Measurements from ENCODE around the gene SPACA6.

Gene SPACA6

DNA sequence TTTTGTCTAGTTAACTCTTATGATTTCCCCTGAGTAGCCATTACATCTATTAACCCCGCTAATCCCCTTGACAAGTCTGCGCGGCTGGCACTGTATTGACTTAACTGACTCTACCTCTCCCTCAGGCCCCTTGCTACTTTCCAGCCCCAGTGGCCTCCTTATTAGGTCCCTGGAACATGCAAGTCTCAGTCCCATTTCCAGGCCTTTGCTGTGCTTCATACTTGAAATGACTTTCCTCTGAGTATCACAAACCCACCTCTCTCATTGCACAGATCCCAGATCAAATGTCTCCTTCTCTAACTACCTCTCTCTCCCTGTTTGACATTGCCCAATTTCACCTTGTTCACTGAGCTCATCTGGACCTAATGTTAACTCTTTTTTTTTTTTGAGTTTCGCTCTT is 13.2 kb downstream of the SPACA6 start:
- no peak for DNase-seq (ENCODE audit: low read depth)

DNA sequence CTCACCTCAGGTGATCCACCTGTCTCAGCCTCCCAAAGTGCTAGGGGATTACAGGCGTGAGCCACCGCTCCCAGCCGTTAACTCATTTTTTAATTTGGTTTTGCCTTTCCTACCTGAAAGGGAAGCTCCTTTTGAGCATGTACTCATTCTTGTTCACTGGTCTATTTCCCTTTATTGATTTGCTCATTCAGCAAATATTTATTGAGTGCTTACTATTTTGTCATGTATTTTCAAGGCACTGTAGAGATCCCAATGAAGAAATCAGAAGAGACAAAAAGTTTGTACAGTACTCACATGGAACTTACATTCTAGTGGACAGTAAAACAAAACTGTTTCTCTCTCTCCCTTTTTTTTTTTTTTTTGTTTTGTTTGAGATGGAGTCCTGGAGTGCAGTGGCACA is 13.8 kb downstream of the SPACA6 start:
- no peak for DNase-seq (ENCODE audit: low read depth)

DNA sequence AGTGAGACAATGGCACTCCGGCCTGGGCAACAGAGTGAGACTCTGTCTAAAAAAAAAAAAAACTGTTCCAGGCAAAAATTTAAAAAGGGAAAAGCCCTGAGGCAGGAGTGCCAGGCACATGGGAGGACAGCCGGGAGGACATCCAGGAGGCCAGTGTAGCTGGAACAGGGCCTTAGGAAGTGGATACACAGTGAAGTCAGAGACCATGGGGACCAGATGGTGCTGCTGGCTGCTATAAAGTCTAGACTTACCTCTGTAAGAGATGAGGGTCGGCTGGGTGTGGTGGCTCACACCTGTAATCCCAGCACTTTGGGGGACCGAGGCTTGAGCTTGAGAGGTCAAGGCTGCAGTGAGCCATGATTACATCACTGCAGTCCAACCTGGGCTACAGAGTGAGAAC is 15.7 kb downstream of the SPACA6 start:
- no peak for DNase-seq (ENCODE audit: low read depth)

DNA sequence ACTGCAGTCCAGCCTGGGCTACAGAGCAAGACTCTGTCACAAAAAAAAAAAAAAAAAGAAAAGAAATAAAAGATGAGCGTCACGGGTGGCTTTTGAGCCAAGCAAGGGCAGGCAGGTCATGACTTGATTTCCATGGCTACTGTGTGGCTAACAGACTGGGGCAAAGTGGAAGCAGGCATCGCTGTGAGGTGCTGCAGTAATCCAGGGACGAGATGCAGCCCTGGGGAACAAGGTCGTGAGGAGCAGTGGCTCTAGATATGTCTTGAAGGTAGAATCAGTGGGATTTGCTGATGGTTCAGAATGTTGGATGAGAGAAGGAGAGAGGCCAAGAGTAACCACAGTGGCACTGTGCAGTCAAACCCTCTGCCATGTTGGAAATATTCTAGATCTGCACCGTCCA is 16.4 kb downstream of the SPACA6 start:
- DNase-seq (ENCODE audit: low read depth), result no peak

DNA sequence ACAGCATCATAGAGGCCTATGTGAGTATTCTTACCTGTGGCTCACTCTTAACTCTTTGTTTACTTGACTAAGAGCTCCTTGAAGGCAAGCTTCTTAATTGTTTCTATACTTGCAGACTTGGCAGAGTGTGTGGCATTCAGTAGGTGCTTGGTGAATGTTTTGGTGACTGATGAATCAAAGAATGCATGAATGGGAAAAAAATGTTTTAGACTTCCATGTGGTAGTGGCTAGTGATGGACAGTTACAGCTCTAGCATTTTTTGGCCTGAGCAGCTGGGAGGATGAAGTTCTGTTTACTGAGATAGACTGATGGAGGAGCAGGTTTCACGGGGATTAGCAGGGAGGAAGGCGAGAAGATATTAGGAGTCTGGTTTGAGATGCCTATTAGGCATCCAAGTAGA is 17.0 kb downstream of the SPACA6 start:
- DNase-seq (ENCODE audit: low read depth), result no peak

DNA sequence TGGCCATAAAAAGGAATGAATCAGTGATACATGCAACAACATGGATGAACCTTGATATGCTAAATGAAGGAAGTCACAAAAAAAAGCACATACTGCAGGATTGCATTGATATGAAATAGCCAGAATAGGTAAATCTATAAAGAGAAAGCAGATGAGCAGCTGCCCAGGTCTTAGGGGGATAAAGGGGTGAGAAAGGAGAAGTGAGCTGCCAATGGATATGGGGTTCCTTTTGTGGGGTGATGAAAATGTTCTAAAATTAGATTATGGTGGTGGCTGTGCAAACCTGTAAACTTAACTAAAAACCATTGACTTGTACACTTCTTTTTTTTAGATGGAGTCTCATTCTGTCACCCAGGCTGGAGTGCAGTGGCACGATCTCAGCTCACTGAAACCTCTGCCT is 18.6 kb downstream of the SPACA6 start:
- DNase-seq (ENCODE audit: low read depth), result no peak

DNA sequence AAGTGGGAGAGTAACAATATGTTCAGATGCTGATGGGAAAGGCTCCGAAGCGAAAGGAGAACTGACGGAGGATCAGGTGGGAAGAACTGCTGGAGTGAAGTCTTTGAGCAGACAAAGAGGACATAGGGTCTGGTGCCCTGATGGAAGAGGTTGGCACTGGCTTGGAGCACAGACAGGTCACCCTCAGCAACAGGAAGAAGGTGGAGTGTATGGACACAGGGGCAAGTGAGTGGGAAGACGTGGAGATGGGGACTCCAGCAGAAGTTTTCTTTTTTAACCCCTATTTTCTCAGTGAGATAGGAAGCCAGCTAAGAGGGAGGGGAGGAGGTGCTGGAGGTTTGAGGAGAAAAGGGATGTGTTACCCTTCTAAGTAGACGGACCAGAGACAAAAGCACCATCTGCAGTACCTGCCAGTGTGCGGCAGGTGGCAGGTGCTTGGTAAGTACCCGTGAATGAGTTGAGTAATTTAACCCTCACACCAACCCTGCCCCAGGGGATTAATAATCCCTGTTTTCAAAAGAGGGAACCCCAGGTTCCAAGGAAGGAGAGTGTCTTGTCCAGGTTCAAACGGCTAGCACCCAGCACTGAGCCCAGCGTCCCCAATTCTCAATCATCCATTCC is 19.4 kb downstream of the SPACA6 start:
- DNase-seq (ENCODE audit: low read depth), result no peak

DNA sequence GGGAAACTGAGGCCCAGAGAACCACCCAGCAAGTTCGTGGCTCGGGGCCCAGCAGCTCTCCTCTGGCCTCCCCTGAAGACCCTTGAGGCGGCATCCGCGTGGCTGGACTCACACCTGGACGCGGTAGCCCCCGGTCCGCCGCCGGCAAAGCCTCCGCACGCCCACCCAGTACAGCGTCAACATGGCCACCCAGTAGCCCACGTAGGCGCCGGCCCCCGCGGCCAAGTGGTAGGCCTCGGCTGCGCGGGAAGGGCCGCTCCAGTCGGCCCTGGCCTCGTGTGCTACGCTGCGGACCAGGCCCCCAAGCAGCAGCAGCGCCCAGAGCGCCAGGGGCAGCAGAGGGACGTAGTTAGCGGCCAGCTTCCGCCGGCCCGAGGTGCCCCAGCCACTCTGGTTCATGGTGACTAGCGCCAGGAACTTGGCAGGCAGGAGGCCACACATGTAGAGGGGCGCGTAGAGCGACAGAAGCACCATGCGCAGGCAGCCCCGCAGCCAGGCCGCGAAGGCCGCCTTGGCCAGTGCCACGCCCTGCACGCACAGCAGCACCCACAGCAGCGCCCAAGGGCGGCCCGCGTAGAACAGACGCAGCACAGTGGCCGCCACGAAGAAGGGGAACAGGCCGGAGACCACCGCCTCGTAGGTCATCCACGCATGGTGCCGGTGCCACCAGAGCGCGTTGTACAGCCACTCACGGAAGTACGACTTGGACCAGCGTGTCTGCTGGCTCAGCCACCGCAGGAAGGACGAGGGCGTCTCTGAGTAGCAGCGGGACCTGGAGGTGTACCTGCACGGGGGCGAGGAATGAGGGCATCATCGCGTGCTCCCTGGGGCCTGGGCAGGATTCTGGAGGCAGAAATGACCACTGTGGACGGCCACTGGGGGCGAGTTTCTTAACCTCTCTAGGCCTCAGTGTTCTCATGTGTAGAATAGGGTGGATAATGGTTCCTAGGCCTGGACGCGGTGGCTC is 20.5 kb downstream of the SPACA6 start:
- DNase-seq (ENCODE audit: low read depth), result no peak

DNA sequence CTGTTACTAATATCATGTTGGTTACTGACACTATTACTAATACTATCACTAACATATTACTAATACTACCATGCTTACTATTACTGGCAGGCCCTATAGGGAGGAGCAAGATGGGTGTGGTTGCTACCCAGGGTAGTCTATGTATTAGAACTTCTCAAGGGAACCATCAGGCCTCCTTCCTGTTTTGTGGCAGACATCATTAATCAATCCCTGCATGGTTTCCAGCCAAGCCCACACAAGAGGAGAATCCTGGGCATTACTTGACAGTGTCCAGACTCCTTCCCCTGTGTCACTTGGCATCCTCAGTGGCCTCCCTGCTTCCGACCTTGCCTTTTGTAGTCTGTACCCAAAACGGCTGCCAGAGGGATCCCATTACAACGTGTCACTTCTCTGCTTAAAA is 21.7 kb downstream of the SPACA6 start:
- no peak for DNase-seq (ENCODE audit: low read depth)

DNA sequence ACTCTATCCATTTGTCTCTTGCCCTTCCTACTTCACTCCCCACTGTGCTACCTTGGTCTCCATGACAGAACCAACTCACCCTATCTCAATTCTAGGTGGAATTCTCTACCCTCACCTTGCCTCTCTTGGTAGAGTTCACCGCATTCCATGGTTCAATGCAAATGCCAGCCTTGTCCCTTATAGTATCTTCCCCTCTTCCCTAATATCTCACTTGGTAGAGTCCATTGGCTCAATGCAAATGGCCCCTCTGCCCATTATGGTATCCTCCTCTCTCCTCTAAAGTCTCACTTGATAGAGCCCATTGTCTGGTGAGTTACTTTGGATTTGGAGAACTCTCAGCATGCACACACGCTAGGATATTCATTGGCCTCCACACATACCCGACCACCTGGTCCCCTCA is 22.7 kb downstream of the SPACA6 start:
- no peak for DNase-seq (ENCODE audit: low read depth)

DNA sequence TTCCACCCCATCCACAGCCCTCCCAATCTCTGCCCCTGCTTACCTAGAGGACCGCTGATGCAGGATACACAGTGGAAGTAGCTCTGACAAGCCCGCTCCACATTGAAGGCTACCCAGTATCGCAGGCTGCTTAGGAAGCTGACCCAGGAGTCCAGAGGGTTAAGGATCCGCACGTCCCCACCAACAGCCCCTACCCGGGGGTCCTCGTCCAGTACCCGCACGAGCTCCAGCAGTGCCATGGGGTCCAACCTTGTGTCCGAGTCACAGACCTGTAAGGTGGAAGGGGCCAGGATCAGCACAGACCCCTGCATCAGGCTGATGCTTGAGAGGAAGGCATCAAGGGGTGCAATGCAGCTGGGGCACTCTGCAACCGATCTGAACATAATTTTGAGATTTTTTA is 23.8 kb downstream of the SPACA6 start:
- DNase-seq (ENCODE audit: low read depth), result no peak

DNA sequence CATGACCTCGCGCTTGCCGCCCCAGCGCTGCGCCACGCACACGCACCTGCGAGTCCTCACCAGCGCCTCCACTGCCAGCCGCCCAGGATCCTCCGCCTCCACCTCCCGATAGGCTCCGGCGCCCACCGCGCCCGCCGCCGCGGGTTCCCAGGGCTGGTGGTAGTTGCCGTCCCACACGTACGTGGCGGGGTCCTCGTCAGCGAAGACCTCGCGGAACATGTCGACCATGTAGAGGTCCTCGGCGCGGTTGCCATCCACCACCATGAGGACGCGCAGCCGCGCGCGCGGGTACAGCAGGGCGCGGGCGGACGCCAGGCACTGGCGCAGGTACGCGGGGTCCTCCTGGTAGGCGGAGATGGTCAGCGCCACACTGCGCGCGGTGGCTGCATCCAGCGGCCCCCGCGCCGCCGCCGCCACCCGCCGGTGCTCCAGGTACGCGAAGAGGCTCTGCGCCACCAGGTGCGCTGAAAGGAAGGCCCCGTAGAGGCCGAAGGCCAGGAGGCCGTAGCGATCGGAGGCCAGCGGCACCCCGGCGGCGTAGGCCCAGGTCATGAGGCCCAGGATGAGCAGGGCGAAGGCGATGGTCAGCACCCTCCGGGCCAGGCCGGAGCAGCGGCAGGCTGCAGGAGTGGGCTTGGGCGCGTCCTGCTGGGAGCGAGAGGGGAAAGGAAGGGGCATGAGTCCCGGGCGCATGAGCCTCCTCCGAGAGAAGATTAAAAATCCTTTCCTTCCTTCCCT is 26.3 kb downstream of the SPACA6 start:
- DNase-seq (ENCODE audit: low read depth), result no peak

DNA sequence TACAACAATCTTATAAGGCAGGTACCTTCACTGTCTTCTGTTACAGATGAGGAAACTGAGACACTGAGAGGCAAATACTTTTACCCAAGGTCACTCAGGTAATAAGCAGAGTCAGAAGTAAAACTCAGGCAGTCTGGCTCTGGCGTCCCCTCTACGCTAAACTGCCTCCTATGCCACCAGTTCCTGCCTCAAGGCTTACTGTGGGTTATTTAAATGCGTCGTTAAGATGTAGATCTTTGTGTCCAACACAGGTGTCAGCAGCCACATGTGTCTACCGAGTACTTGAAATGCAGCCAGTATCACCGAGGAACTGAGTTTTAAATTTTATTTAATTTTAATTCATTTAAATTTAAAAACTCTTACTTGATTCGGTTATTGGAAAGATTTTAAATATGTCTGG is 28.8 kb downstream of the SPACA6 start:
- DNase-seq (ENCODE audit: low read depth), result no peak

DNA sequence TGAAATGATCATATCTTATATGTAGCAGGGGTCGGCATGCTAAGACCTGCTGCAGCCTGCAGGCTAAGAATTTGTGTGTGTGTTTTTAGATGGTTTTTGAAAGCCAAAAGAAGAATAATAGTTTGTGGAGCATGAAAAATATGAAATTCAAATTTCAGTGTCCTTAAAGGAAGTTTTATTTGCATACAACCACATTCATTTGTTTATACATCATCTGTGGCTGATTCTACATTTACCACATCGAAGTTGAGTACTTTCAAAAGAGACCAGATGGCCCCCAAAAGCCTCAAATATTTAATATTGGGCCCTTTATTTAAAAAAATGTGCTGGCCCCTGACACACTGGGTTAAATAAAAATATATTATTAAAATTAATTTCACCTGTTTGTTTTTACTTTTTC is 29.4 kb downstream of the SPACA6 start:
- DNase-seq (ENCODE audit: low read depth), result no peak

DNA sequence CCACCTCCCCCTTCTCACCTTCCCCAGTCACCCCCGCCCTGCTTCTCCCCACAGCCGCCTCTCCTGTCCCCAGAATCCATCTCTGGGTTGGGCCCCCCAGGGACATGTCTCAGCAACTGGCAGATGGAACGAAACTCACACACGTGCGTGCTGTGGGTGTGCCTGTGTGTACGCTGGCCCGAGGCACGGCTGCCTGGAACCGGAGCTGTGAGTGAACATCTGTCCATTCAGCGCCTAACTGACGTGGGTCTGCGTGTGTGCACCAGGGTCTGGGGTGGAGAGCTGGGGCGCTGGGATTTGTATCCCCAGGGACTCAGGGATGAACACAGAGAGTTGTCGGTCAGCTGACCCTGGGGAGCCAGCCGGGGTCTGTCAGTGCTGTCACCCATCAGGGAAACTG is 31.4 kb downstream of the SPACA6 start:
- no peak for DNase-seq (ENCODE audit: low read depth)

DNA sequence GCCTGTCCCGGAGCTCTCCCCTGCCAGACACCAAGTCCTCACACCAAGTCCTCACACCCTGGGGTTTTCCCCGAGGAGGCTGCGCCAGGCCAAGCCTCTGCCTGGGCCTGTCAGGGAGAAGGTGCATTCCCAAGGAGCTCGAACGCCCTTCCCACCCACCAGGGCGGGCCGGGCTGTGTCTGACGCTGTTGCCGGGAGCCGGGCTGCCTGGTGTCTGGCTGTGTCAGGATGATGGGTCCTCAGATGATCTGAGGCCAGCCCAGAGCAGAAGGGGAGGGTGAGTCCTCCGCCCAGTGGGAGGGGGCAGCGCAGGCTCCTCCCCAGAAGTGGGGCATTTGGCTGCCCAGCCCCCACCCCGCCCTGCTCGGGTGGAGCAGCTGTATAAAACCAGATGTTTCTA is 32.9 kb downstream of the SPACA6 start:
- no peak for DNase-seq (ENCODE audit: low read depth)

DNA sequence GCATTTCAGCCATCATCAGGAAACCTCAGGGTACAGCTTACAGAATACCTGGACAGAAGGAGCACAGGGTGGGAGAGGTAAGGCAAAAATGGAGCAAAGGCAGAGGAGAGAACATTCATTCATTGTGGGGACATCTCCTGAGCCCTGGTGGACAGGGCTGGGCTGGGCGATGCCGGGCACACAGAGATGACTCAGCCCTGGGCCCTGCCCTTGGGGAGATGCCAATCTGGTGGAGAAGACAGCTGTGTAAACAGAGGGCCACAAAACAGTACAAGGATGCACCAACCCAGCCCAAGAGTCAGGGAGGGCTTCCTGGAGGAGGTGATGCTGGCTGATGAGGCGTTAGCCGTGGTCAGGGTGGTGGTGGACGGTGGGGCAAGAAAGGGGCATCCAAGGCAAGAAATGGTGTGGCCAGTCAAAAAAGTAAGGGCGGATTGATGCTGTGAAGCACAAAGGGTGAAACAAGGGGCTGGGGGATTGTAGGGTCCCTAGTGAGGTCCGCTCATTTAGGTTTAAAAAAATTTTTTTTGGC is 34.3 kb downstream of the SPACA6 start:
- no peak for DNase-seq (ENCODE audit: low read depth)

DNA sequence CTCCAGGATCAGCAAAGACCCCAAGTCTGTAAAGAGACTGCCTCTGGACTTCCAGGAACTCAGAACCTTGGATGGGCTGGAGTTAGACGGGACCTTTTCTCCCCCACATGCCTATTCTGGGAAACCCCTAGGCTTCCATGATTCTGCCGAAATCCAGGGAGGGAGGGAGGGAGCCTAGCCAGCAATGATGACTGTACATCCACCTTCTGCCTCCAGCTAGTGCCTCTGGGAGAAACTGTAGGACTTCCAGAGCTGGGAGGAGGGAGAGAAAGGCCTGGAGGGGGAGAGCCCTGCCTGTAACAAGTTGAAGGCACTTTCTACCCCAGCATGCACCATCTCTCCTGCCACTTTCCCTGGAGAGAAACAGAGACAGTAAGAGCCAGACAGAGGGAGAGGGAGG is 36.7 kb downstream of the SPACA6 start:
- DNase-seq (ENCODE audit: low read depth), result no peak

DNA sequence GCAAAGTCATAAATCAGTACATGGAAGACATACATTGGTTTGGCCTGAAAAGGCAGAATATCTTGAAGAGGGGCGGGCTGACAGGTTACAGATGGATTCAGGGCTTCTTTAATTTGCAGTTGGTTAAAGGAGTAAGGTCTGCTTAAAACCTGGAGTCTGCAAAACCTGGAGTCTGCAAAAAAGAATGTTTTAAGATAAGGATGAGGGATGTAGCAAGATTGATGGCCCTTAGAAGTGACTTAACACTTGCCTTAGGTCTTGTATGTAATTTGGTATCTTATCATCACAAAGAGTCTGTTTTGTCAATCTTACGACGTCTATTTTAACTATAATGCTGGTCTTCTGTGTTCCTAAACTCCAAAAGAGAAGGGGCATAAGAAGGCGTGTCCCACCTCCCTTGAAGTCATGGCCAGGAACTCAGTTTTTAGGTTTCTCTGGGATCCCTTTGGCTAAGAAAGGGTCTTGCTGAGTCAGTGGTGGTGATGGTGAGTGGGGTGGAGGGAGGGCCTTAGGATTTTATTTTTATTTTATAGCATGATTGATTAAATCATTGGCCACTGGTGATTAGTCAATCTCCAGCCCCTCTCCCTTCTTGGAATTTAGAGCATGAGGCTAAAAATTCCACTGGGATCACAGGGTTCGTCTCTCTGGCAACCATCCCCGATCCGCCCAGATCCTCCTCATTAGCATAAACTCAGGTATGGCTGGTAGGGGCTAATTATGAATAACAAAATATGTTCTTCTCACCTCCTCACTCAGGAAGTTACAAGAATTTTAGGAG is 40.8 kb downstream of the SPACA6 start:
- no peak for DNase-seq (ENCODE audit: low read depth)

DNA sequence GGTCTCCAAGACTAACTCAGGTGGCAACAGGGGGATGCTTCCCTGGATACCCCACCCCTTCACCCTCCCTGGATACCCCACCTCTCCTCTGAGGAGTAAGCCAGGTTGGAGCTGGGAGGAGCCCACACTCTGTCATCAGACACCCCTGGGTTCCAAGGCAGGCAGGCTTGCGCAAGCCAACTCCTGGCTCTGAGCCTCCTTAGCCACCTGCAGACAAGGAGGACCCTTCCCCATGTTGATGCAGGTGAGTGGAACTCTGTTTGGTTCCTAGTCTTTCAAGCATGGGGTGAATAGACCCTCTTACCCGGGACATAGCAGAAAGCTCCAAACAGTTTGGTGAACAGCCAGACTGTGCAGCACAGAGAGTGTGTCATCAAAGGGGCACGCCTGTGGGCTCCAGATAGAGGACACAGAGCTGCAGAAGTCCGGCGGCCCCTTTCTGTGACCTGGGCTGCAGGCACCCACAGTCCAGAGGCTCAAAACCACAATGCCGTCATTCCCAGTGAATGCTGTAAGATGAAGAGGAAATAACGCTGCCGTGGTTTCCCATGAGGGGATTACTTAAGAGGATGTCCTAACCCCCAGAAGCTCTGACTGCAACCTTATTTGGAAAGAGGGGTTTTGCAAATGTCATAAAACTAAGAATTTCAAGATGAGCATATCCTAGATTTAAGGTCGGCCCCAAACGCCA is 42.8 kb downstream of the SPACA6 start:
- DNase-seq (ENCODE audit: low read depth), result peak; percentile 76

DNA sequence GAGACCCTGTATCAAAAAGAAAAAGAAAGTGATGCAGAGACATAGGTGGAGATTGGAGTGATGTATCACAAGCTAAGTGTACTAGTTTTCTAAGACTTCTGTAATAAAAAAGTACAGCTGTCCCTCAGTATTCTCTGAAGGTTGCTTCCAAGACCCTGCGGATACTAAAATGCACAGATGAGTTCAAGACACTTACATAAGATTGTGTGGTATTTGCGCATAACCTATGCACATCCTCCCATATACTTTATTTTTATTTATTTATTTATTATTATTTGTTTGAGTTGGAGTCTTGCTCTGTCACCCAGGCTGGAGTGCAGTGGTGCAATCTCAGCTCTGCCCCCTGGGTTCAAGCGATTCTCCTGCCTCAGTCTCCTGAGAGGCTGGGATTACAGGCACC is 44.3 kb downstream of the SPACA6 start:
- DNase-seq (ENCODE audit: low read depth), result no peak

Measured in non-pigmented ciliary epithelial cell (primary cell).